Upper lobe of left lung (tissue), 6 donors: Measurements from ENCODE around the gene TOM1L2. TPM values are rescaled to one million over a fixed set of nuclear protein-coding genes. Genes with fewer than 3 reads are reported as not detected.
A peak's percentile ranks its signal among the peaks of the same experiment; 100 is the strongest.
"Not testable (repeated sequence)": the region's sequence is repeated elsewhere in the genome, so short reads cannot be mapped to it uniquely, and the experiment has no call there.

Experiments
- ATAC-seq, 2 donors: fragments of 200-7000 bp; cut with Tn5 transposase; one replicate each; pipeline ENCODE4 v1.9.1; 2022; ENCODE audit warnings: mild to moderate bottlenecking in 2 of 2, moderate library complexity in 2 of 2; ENCODE audit not compliant: low FRiP score in 2 of 2
- DNase-seq, 2 donors: peaks; one replicate each; pipeline ENCODE4 v3.0.0-alpha.2; 2019 to 2020
- H3K27ac ChIP-seq, 4 donors: fragments of 200-600 bp; sonication (generic); one replicate each; pipeline ENCODE4 v1.5.1; 2016 to 2019
- H3K27me3 ChIP-seq, 4 donors: fragments of 200-600 bp; sonication (generic); one replicate each; pipeline ENCODE4 v1.5.1; 2017 to 2019
- H3K36me3 ChIP-seq, 4 donors: fragments of 200-600 bp; sonication (generic); one replicate each; pipeline ENCODE4 v1.5.1; 2016 to 2019
- H3K4me1 ChIP-seq, 4 donors: fragments of 200-600 bp; sonication (generic); one replicate each; pipeline ENCODE4 v1.5.1; 2018 to 2019
- H3K4me3 ChIP-seq, 4 donors: fragments of 200-600 bp; sonication (generic); one replicate each; pipeline ENCODE4 v1.5.1; 2017 to 2019; ENCODE audit warnings: mild to moderate bottlenecking in 2 of 4, moderate library complexity in 1 of 4
- H3K9me3 ChIP-seq, 4 donors: fragments of 200-600 bp; sonication (generic); one replicate each; pipeline ENCODE4 v1.5.1; 2018 to 2019
- CTCF ChIP-seq, 6 experiments: fragments of 450-650 bp in 4 of 6; fragments of 200-600 bp in 2 of 6; sonication (generic) in 2 of 6; IDR thresholded peaks; one replicate each; pipeline ENCODE4 v1.5.1; 2016 to 2019; ENCODE audit warnings: antibody characterized with exemption in 6 of 6
- EP300 ChIP-seq, 4 donors: sonication (generic); formaldehyde crosslinking; IDR thresholded peaks; one replicate each; pipeline ENCODE4 v1.5.1; 2017; ENCODE audit warnings: antibody characterized with exemption in 4 of 4, control low read depth in 2 of 4
- POLR2A ChIP-seq, 4 donors: fragments of 450-650 bp; IDR thresholded peaks; one replicate each; pipeline ENCODE4 v1.5.1; 2016 to 2017; ENCODE audit warnings: antibody characterized with exemption in 4 of 4, mild to moderate bottlenecking in 2 of 4
- POLR2AphosphoS5 ChIP-seq, 2 donors: sonication (generic); formaldehyde crosslinking; IDR thresholded peaks; one replicate each; pipeline ENCODE4 v1.5.1; 2017; ENCODE audit warnings: antibody characterized with exemption in 2 of 2
- WGBS, 2 donors: methylation state at CpG; one replicate each; pipeline ENCODE4 v1.1.5; 2017 to 2018; 5-methylcytosine and 5-hydroxymethylcytosine counted together
- total RNA-seq, 6 donors: library from RNA; depleted of rRNA in 4 of 6; stranded (reverse); fragments of >200 nt in 4 of 6; gene quantifications; one replicate each; pipeline versions ENCODE4 v1.1.0 to v1.2.1, GENCODE V29; 2016 to 2021
- donor health status: DM: no; HTN: no; CAD: no; lungs with moderate emphysema.
- donor health status: DM: no; HTN: yes; CAD: no; lungs with severe emphysema.

The TOM1L2 gene
- total RNA-seq, 6 donors from 2014 or later: 54.2 to 134 (median 72.9) TPM

- Histone ChIP-seq H3K27me3 (no peaks in the 10 kb centered on the region), H3K9me3 (no peaks in the 10 kb centered on the region), H3K4me3 (no peak overlapping the region), H3K27ac (no peak overlapping the region), H3K4me1 (peaks cover 16 to 29% (median 26%) of the 10 kb centered on the region in 4 donors), H3K36me3 (no peaks in the 10 kb centered on the region)
- ATAC-seq: no peak
- no peak for DNase-seq
- no peak for TF ChIP-seq POLR2A (IDR thresholded peaks at IDR 0.05)
- TF ChIP-seq CTCF (IDR thresholded peaks at IDR 0.05): no peak
- no peak for TF ChIP-seq EP300 (IDR thresholded peaks at IDR 0.05)
- no peak for TF ChIP-seq POLR2AphosphoS5 (IDR thresholded peaks at IDR 0.05)
Observed at GRCh38 chr17:17915183-17915582, 57.0 kb downstream of the TOM1L2 start.

- H3K4me3 ChIP-seq: no peak overlapping the region
- peaks cover 16 to 21% (median 19%) of the 10 kb centered on the region in 4 donors for H3K4me1 ChIP-seq
- TF ChIP-seq POLR2A (IDR thresholded peaks at IDR 0.05): no peak
- no peaks in the 10 kb centered on the region for H3K27me3 ChIP-seq
- no peaks in the 10 kb centered on the region for H3K36me3 ChIP-seq
- peak in 1 of 2 donors; percentile 64 for DNase-seq
- peak; percentile 86 to 95 for ATAC-seq
- peak overlapping the region in 1 of 4 donors; percentile 5 for H3K27ac ChIP-seq
- WGBS, 2 donors: 26 to 45% methylated on average over 3 to 4 of the region's 4 CpGs
- no peaks in the 10 kb centered on the region for H3K9me3 ChIP-seq
Observed at GRCh38 chr17:17913695-17914332, 58.4 kb downstream of the TOM1L2 start.

GRCh38 chr17:17912336-17912735 is 59.9 kb downstream of the TOM1L2 start:
- peak in 1 of 2 donors; percentile 56 for DNase-seq
- not testable (repeated sequence) for ATAC-seq, H3K27ac ChIP-seq, H3K9me3 ChIP-seq, H3K36me3 ChIP-seq, H3K4me3 ChIP-seq, H3K27me3 ChIP-seq
- H3K4me1 ChIP-seq: peaks cover 17 to 20% (median 17%) of the 10 kb centered on the region in 4 donors
- 96% methylated on average over 10 of the region's 27 CpGs; no CpG with 5 or more reads in 1 of the 2 donors for WGBS, 2 donors

- 70 to 73% methylated on average over 7 to 10 of the region's 10 CpGs for WGBS, 2 donors
- Histone ChIP-seq H3K27ac (peak overlapping the region in 2 of 4 donors; percentile 16 to 54), H3K36me3 (no peaks in the 10 kb centered on the region), H3K4me1 (peaks cover 17 to 28% (median 27%) of the 10 kb centered on the region in 4 donors), H3K27me3 (no peaks in the 10 kb centered on the region), H3K9me3 (no peaks in the 10 kb centered on the region), H3K4me3 (no peak overlapping the region)
- DNase-seq: no peak
- TF ChIP-seq EP300 (IDR thresholded peaks at IDR 0.05): no peak
- peak in 1 of 2 donors; percentile 56 for ATAC-seq
Observed at GRCh38 chr17:17911001-17911613, 61.1 kb downstream of the TOM1L2 start.

GRCh38 chr17:17910060-17910459 is 62.1 kb downstream of the TOM1L2 start:
- peaks cover 17 to 30% (median 27%) of the 10 kb centered on the region in 4 donors for H3K4me1 ChIP-seq
- H3K27ac ChIP-seq: no peak overlapping the region
- H3K9me3 ChIP-seq: no peaks in the 10 kb centered on the region
- H3K27me3 ChIP-seq: no peaks in the 10 kb centered on the region
- H3K4me3 ChIP-seq: no peak overlapping the region
- WGBS, 2 donors: 67 to 87% methylated on average over 4 of the region's 4 CpGs
- DNase-seq (no peak), ATAC-seq (no peak)
- no peak for TF ChIP-seq EP300 (IDR thresholded peaks at IDR 0.05)
- TF ChIP-seq POLR2AphosphoS5 (IDR thresholded peaks at IDR 0.05): no peak
- TF ChIP-seq CTCF (IDR thresholded peaks at IDR 0.05): no peak
- no peak for TF ChIP-seq POLR2A (IDR thresholded peaks at IDR 0.05)
- H3K36me3 ChIP-seq: peaks cover 0 to 3% (median 0%) of the 10 kb centered on the region in 4 donors

GRCh38 chr17:17909078-17909477 is 63.1 kb downstream of the TOM1L2 start:
- Histone ChIP-seq H3K9me3 (no peaks in the 10 kb centered on the region), H3K4me3 (no peak overlapping the region), H3K27ac (no peak overlapping the region), H3K4me1 (peaks cover 21 to 24% (median 23%) of the 10 kb centered on the region in 4 donors), H3K27me3 (no peaks in the 10 kb centered on the region), H3K36me3 (peaks cover 0 to 4% (median 1%) of the 10 kb centered on the region in 4 donors)
- 91 to 93% methylated on average over 5 of the region's 5 CpGs for WGBS, 2 donors
- DNase-seq (no peak), ATAC-seq (no peak)
- no peak for TF ChIP-seq POLR2AphosphoS5 (IDR thresholded peaks at IDR 0.05)
- no peak for TF ChIP-seq POLR2A (IDR thresholded peaks at IDR 0.05)
- TF ChIP-seq CTCF (IDR thresholded peaks at IDR 0.05): no peak
- TF ChIP-seq EP300 (IDR thresholded peaks at IDR 0.05): no peak
